SK-N-MC (cell line): Measurements from ENCODE around the gene CIAO1.

Experiments
- EZH2 ChIP-seq: fragments of 200-600 bp; sonication (generic); IDR thresholded peaks from one replicate; pipeline ENCODE4 v1.6.1; 2017; ENCODE audit warnings: antibody characterized with exemption
- POLR2AphosphoS5 ChIP-seq: IDR thresholded peaks from 2 replicates; pipeline ENCODE4 v1.6.1; 2012; ENCODE audit warnings: mild to moderate bottlenecking, low read depth, low read length, borderline replicate concordance

GRCh38 chr2:96308248-96308647 is 42.2 kb downstream of the CIAO1 start:
- TF ChIP-seq POLR2AphosphoS5, result no peak
- no peak for TF ChIP-seq EZH2
